GM12878 (cell line): ENCODE data around the gene ZNF624. TPM values are rescaled to one million over a fixed set of nuclear protein-coding genes. Genes with fewer than 3 reads are reported as not detected.

Experiments used
- ATAC-seq: fragments of 200-7000 bp; cut with Tn5 transposase; 3 replicates; pipeline ENCODE4 v1.9.1; 2020; ENCODE audit warnings: mild to moderate bottlenecking, moderate library complexity
- BruUV-seq: library from RNA; stranded (reverse); fragments of 400-500 nt; replicated peaks from 2 replicates; lab custom pipeline; 2021; lab: Mats Ljungman, UMichigan
- CTCF ChIA-PET: fragments of 300-600 bp; sonication (Branson Sonifier 250); formaldehyde crosslinking; extraction: SDS; loops from one replicate; lab custom pipeline; 2021; ENCODE audit warnings: inconsistent platforms; lab: Yijun Ruan, JAX
- POLR2A ChIA-PET: fragments of 350-600 bp; formaldehyde crosslinking; extraction: SDS; loops from one replicate; lab custom pipeline; 2021; ENCODE audit warnings: inconsistent platforms; lab: Charles Lee
- RAD21 ChIA-PET: fragments of 300-600 bp; sonication (Branson Sonifier 250); formaldehyde crosslinking; loops from one replicate; lab custom pipeline; 2023; ENCODE audit warnings: antibody characterized with exemption; ENCODE audit not compliant: unreplicated experiment; lab: Charles Lee
- SMC1A ChIA-PET: fragments of 300-600 bp; sonication (Branson Sonifier 250); formaldehyde crosslinking; loops from one replicate; lab custom pipeline; 2023; ENCODE audit not compliant: unreplicated experiment, uncharacterized antibody; lab: Charles Lee
- DNase-seq: peaks from one replicate; pipeline ENCODE4 v3.0.0-alpha.2; 2011; ENCODE audit warnings: low read depth, low spot score
- FAIRE-seq: peaks from 3 replicates; lab custom pipeline; 2011; peaks lifted over from hg19 to GRCh38; lab: Jason Lieb, UNC
- H2AFZ ChIP-seq: 2 replicates; pipeline ENCODE4 v1.6.0; 2011; ENCODE audit warnings: low read depth, low read length, control low read depth; ENCODE audit not compliant: control insufficient read depth
- H3K27ac ChIP-seq: 2 replicates; pipeline ENCODE4 v1.5.1; 2011; ENCODE audit warnings: control low read depth; ENCODE audit not compliant: control insufficient read depth, insufficient read depth
- H3K27me3 ChIP-seq, 2 experiments: replicated peaks in 1 of 2; 2 replicates each; pipeline versions ENCODE4 v1.6.0 to v1.6.1; 2011; ENCODE audit warnings: low read length in 1 of 2; ENCODE audit not compliant: control insufficient read depth in 2 of 2, insufficient read depth in 2 of 2
- H3K36me3 ChIP-seq, 2 experiments: 2 replicates each; pipeline ENCODE4 v1.5.1; 2011; ENCODE audit warnings: low read length in 1 of 2; ENCODE audit not compliant: control insufficient read depth in 2 of 2, insufficient read depth in 2 of 2
- H3K4me1 ChIP-seq: 2 replicates; pipeline ENCODE4 v1.6.1; 2011; ENCODE audit warnings: mild to moderate bottlenecking, low read length, moderate library complexity, mixed read lengths; ENCODE audit not compliant: control insufficient read depth, insufficient read depth
- H3K4me2 ChIP-seq: 2 replicates; pipeline ENCODE4 v1.6.0; 2011; ENCODE audit warnings: control low read depth; ENCODE audit not compliant: control insufficient read depth, insufficient read depth
- H3K4me3 ChIP-seq: fragments of 200-600 bp; sonication (generic); 2 replicates; pipeline ENCODE4 v1.5.1; 2016
- H3K79me2 ChIP-seq: 2 replicates; pipeline ENCODE4 v1.6.0; 2011; ENCODE audit warnings: low read length; ENCODE audit not compliant: control insufficient read depth, insufficient read depth
- H3K9ac ChIP-seq: 2 replicates; pipeline ENCODE4 v1.8.0; 2011; ENCODE audit warnings: low read length, control low read depth, mixed read lengths; ENCODE audit not compliant: control insufficient read depth, insufficient read depth
- H3K9me3 ChIP-seq: replicated peaks from 3 replicates; pipeline ENCODE4 v1.5.1; 2011; ENCODE audit warnings: mild to moderate bottlenecking, low read length; ENCODE audit not compliant: control insufficient read depth, insufficient read depth
- H4K20me1 ChIP-seq: 2 replicates; pipeline ENCODE4 v1.6.0; 2011; ENCODE audit not compliant: control insufficient read depth, insufficient read depth
- DPF2 ChIP-seq: fragments of 450-650 bp; IDR thresholded peaks from 2 replicates; pipeline ENCODE4 v1.6.1; 2017; ENCODE audit warnings: mild to moderate bottlenecking
- E2F8 ChIP-seq: fragments of 450-650 bp; IDR thresholded peaks from 2 replicates; pipeline ENCODE4 v1.6.1; 2018; ENCODE audit warnings: mild to moderate bottlenecking, low read depth, moderate library complexity; ENCODE audit not compliant: partially characterized antibody
- EGR1 ChIP-seq, 2 experiments: IDR thresholded peaks; 1 replicate in 1 of 2; 2 replicates in 1 of 2; pipeline ENCODE4 v1.6.1; 2011 to 2012; ENCODE audit warnings: low read depth in 2 of 2, low read length in 2 of 2, borderline replicate concordance in 1 of 2, mild to moderate bottlenecking in 1 of 2, moderate library complexity in 1 of 2
- ESRRA ChIP-seq: IDR thresholded peaks from 2 replicates; pipeline ENCODE4 v1.6.1; 2012; ENCODE audit warnings: mild to moderate bottlenecking, low read length, improper control_type of control experiment
- JUND ChIP-seq: IDR thresholded peaks from 2 replicates; pipeline ENCODE4 v1.6.1; 2012; ENCODE audit warnings: low read depth, mild to moderate bottlenecking, low read length, improper control_type of control experiment, moderate library complexity
- MYB ChIP-seq: fragments of 150-350 bp; IDR thresholded peaks from 2 replicates; pipeline ENCODE4 v1.6.1; 2014; ENCODE audit warnings: mild to moderate bottlenecking, low read depth, low read length, borderline replicate concordance
- SIX5 ChIP-seq: IDR thresholded peaks from 2 replicates; pipeline ENCODE4 v1.6.1; 2011; ENCODE audit warnings: mild to moderate bottlenecking, low read depth, low read length, moderate library complexity; ENCODE audit not compliant: severe bottlenecking
- ZNF384 ChIP-seq: IDR thresholded peaks from 2 replicates; pipeline ENCODE4 v1.6.1; 2012; ENCODE audit warnings: low read depth, mild to moderate bottlenecking, low read length, improper control_type of control experiment, borderline replicate concordance
- WGBS: methylation state at CpG from one replicate; pipeline ENCODE4 v1.1.6; 2016; ENCODE audit warnings: low lambda C conversion rate; ENCODE audit not compliant: insufficient replicate concordance, insufficient coverage; ENCODE audit errors: missing lambda C conversion rate; 5-methylcytosine and 5-hydroxymethylcytosine counted together
- in situ Hi-C: fragments of 300-500 bp; cut with MboI; formaldehyde crosslinking; loops from 9 replicates; pipeline ENCODE4 v1.14.3; 2018; ENCODE audit warnings: mixed read lengths
- intact Hi-C: fragments of 100-400 bp; cut with micrococcal nuclease; formaldehyde crosslinking; loops from one replicate; pipeline ENCODE4 v1.14.2; 2022; ENCODE audit not compliant: unreplicated experiment
- polyA plus RNA-seq, 11 experiments: library from polyadenylated mRNA; depleted of rRNA in 4 of 11; unstranded in 6 of 11; stranded (reverse) in 5 of 11; fragments of >200 nt; fragmentation: Nextera tagmentation in 4 of 11; fragmentation: Illumina TruSeq in 1 of 11; extraction: Ambion mirVana in 4 of 11; extraction: Trizol in 1 of 11; gene quantifications; 1 replicate in 1 of 11; 2 replicates in 10 of 11; pipeline versions ENCODE4 v1.2.1 to v1.2.3, GENCODE V29; 2011 to 2016; ENCODE audit warnings: inconsistent platforms in 2 of 11, missing spikeins in 2 of 11, low read depth in 1 of 11
- total RNA-seq, 4 experiments: library from RNA; depleted of rRNA in 3 of 4; stranded (reverse); fragments of >200 nt in 3 of 4; fragmentation: Illumina TruSeq in 1 of 4; extraction: Trizol in 1 of 4; gene quantifications; 2 replicates each; pipeline versions ENCODE4 v1.2.1 to v1.2.3, GENCODE V29; 2013 to 2021

Gene ZNF624
- total and polyA plus RNA-seq, 10 of the 15 experiments (the other 5 are each of a cell fraction or from before 2014, with no cell fraction given), result 0.50 to 3.5 (median 2.1) TPM

GRCh38 chr17:16639438-16639837 lies 14.2 kb downstream of the ZNF624 start:
- FAIRE-seq (no peak), DNase-seq (no peak), ATAC-seq (no peak)
- ChIA-PET RAD21 (no interaction called here), SMC1A (no interaction called here), CTCF (interaction anchor here (0.8 to 1.3 kb wide), 3 partner anchors 13 to 50 kb away, joined by 3 to 4 read pairs (median 3); partner anchors contain the start of gene CCDC144A), POLR2A (no interaction called here)
- Histone ChIP-seq H3K27ac (no peak overlapping the region), H2AFZ (no peak overlapping the region), H3K9ac (no peak overlapping the region), H3K4me3 (no peak overlapping the region), H3K4me1 (no peaks in the 10 kb centered on the region), H3K9me3 (peaks cover 3% of the 10 kb centered on the region; the same call in 2 of the 3 replicates), H3K36me3 (peaks cover 0 to 1% of the 10 kb centered on the region in 2 experiments; a peak in 1 of 4 replicates), H4K20me1 (no peaks in the 10 kb centered on the region), H3K27me3 (no peaks in the 10 kb centered on the region), H3K4me2 (no peak overlapping the region), H3K79me2 (no peaks in the 10 kb centered on the region)
- no peak for TF ChIP-seq EGR1 (IDR thresholded peaks at IDR 0.05; ENCODE audit: borderline replicate concordance in 1 of 2, low read depth in 2 of 2, low read length in 2 of 2)
- no peak for TF ChIP-seq JUND
- no peak for TF ChIP-seq E2F8
- no peak for TF ChIP-seq SIX5
- no peak for TF ChIP-seq ESRRA
- TF ChIP-seq MYB, result no peak
- TF ChIP-seq ZNF384, result no peak
- no peak for TF ChIP-seq DPF2
- in situ Hi-C loops, result no loop called here
- intact Hi-C loops, result no loop called here
- 92% methylated on average over 1 of the region's 1 CpG for WGBS
- BruUV-seq, result no TSS peak
